K562 (cell line): Measurements from ENCODE around the gene EEF1A2. TPM values are rescaled to one million over a fixed set of nuclear protein-coding genes. Genes with fewer than 3 reads are reported as not detected.
A peak's percentile ranks its signal among the peaks of the same experiment; 100 is the strongest.

Experiments used
- ATAC-seq: fragments of 200-7000 bp; cut with Tn5 transposase; 3 replicates; pipeline ENCODE4 v1.9.1; 2020; ENCODE audit warnings: moderate library complexity
- BruUV-seq: library from RNA; stranded (reverse); fragments of 400-500 nt; replicated peaks from 2 replicates; lab custom pipeline; 2021; lab: Mats Ljungman, UMichigan
- CTCF ChIA-PET: fragments of 300-600 bp; formaldehyde crosslinking; extraction: SDS; loops from one replicate; lab custom pipeline; 2021; ENCODE audit warnings: low intra/inter-chr PET ratio; lab: Yijun Ruan, JAX
- POLR2A ChIA-PET: fragments of 300-600, 350-650 bp; sonication (Branson Sonifier 250); formaldehyde crosslinking; extraction: SDS; loops from one replicate; lab custom pipeline; 2021; ENCODE audit warnings: antibody characterized with exemption, inconsistent platforms; lab: Yijun Ruan, JAX
- DNase-seq, 4 experiments: peaks; one replicate each; pipeline versions ENCODE4 v3.0.0 to v3.0.0-alpha.2; 2011 to 2018; ENCODE audit warnings: low spot score in 3 of 4, mixed read lengths in 3 of 4; ENCODE audit errors: extremely low read depth in 1 of 4
- FAIRE-seq: peaks from 2 replicates; lab custom pipeline; 2011; peaks lifted over from hg19 to GRCh38; lab: Jason Lieb, UNC
- H2AFZ ChIP-seq: 2 replicates; pipeline ENCODE4 v1.6.0; 2011; ENCODE audit warnings: low read depth, low read length, control low read depth, inconsistent platforms
- H3K27ac ChIP-seq: fragments of 200-600 bp; 3 replicates; pipeline ENCODE4 v1.8.0; 2011; ENCODE audit warnings: low read depth, mild to moderate bottlenecking, control low read depth, inconsistent platforms, low read length, moderate library complexity, mixed read lengths; ENCODE audit errors: extremely low read depth
- H3K27me3 ChIP-seq, 2 experiments: fragments of 300-600 bp in 1 of 2; 2 replicates in 1 of 2; 3 replicates in 1 of 2; pipeline versions ENCODE4 v1.6.0 to v1.8.0; 2011; ENCODE audit warnings: inconsistent platforms in 2 of 2, low read length in 2 of 2, mild to moderate bottlenecking in 1 of 2, mixed read lengths in 1 of 2, moderate library complexity in 1 of 2; ENCODE audit not compliant: control insufficient read depth in 2 of 2, insufficient read depth in 2 of 2
- H3K36me3 ChIP-seq: fragments of 300-600 bp; 3 replicates; pipeline ENCODE4 v1.8.0; 2011; ENCODE audit warnings: mild to moderate bottlenecking, low read length, inconsistent platforms; ENCODE audit not compliant: control insufficient read depth, insufficient read depth
- H3K4me1 ChIP-seq, 2 experiments: fragments of 200-600 bp in 1 of 2; replicated peaks in 1 of 2; 2 replicates in 1 of 2; 3 replicates in 1 of 2; pipeline versions ENCODE4 v1.5.1 to v1.8.0; 2011; ENCODE audit warnings: inconsistent platforms in 2 of 2, low read length in 2 of 2, mild to moderate bottlenecking in 1 of 2, mixed read lengths in 1 of 2, moderate library complexity in 1 of 2; ENCODE audit not compliant: control insufficient read depth in 2 of 2, insufficient read depth in 2 of 2
- H3K4me2 ChIP-seq: 2 replicates; pipeline ENCODE4 v1.6.1; 2011; ENCODE audit warnings: low read length, control low read depth, inconsistent platforms, mixed read lengths; ENCODE audit not compliant: insufficient read depth
- H3K4me3 ChIP-seq: fragments of 200-600 bp; sonication (generic), shearing (Covaris generic); 2 replicates; pipeline ENCODE4 v1.5.1; 2016; ENCODE audit warnings: control low read depth, inconsistent platforms
- H3K79me2 ChIP-seq: fragments of 200-600 bp; 3 replicates; pipeline ENCODE4 v1.8.0; 2011; ENCODE audit warnings: low read length, inconsistent platforms; ENCODE audit not compliant: control insufficient read depth, insufficient read depth
- H3K9ac ChIP-seq, 2 experiments: 2 replicates each; pipeline versions ENCODE4 v1.6.0 to v1.6.1; 2011; ENCODE audit warnings: low read depth in 2 of 2, low read length in 2 of 2, control low read depth in 1 of 2, inconsistent platforms in 1 of 2, mild to moderate bottlenecking in 1 of 2, mixed read lengths in 1 of 2; ENCODE audit not compliant: insufficient read depth in 1 of 2
- H3K9me1 ChIP-seq: one replicate; pipeline ENCODE4 v1.6.0; 2011; ENCODE audit warnings: inconsistent platforms, mild to moderate bottlenecking, low read length, moderate library complexity; ENCODE audit not compliant: control insufficient read depth, insufficient read depth
- H3K9me3 ChIP-seq: replicated peaks from 2 replicates; pipeline ENCODE4 v1.5.1; 2011; ENCODE audit warnings: low read depth, low read length, inconsistent platforms; ENCODE audit not compliant: control insufficient read depth, insufficient read depth
- H4K20me1 ChIP-seq: replicated peaks from 2 replicates; pipeline ENCODE4 v1.6.1; 2011; ENCODE audit warnings: low read length, inconsistent platforms, mixed read lengths; ENCODE audit not compliant: control insufficient read depth, insufficient read depth
- NBN ChIP-seq: fragments of 450-650 bp; IDR thresholded peaks from 2 replicates; pipeline ENCODE4 v1.6.1; 2016; ENCODE audit warnings: low read depth, mild to moderate bottlenecking
- SPI1 ChIP-seq: IDR thresholded peaks from 2 replicates; pipeline ENCODE4 v1.6.1; 2011; ENCODE audit warnings: low read depth, low read length, control low read depth, borderline replicate concordance
- U2AF1 ChIP-seq: fragments of 200-400 bp; formaldehyde crosslinking; optimal IDR thresholded peaks from 2 replicates; pipeline ENCODE3; 2017; ENCODE audit warnings: mild to moderate bottlenecking, low read depth, low read length, moderate library complexity
- ZNF507 ChIP-seq: conservative IDR thresholded peaks from 2 replicates; pipeline ENCODE4 v1.6.1; 2017; ENCODE audit warnings: missing genetic modification characterization, missing compliant biosample characterization
- WGBS: fragments of 100-300 bp; shearing (Covaris generic); methylation state at CpG from one replicate; pipeline ENCODE4 v1.1.6; 2016; ENCODE audit warnings: low coverage, mixed read lengths; ENCODE audit not compliant: insufficient coverage; ENCODE audit errors: missing lambda C conversion rate; 5-methylcytosine and 5-hydroxymethylcytosine counted together
- in situ Hi-C: fragments of 300-500 bp; cut with MboI; formaldehyde crosslinking; loops from 4 replicates; pipeline ENCODE4 v1.15.0; 2018; ENCODE audit warnings: inconsistent platforms, mixed read lengths
- intact Hi-C: fragments of 100-400 bp; cut with micrococcal nuclease; formaldehyde crosslinking; loops from 2 replicates; pipeline ENCODE4 v1.14.2; 2022
- polyA plus RNA-seq, 8 experiments: library from polyadenylated mRNA; depleted of rRNA in 4 of 8; stranded (reverse) in 5 of 8; unstranded in 3 of 8; fragments of >200 nt; fragmentation: Nextera tagmentation in 2 of 8; fragmentation: Illumina TruSeq in 1 of 8; extraction: Ambion mirVana in 2 of 8; extraction: Trizol in 1 of 8; gene quantifications; 2 replicates each; pipeline versions ENCODE4 v1.2.1 to v1.2.3, GENCODE V29; 2011 to 2014; ENCODE audit warnings: inconsistent platforms in 1 of 8, missing spikeins in 1 of 8
- total RNA-seq, 7 experiments: library from RNA; depleted of rRNA in 6 of 7; stranded (reverse); fragments of >200 nt in 6 of 7; fragmentation: Illumina TruSeq in 2 of 7; extraction: Trizol in 2 of 7; gene quantifications; 2 replicates each; pipeline versions ENCODE4 v1.2.1 to v1.2.3, GENCODE V29; 2011 to 2021; ENCODE audit warnings: low replicate concordance in 1 of 7
- TF ChIP-seq, protein P1 (sequence below): IDR thresholded peaks from 3 replicates; pipeline ENCODE4 v1.6.1; 2011; ENCODE audit warnings: borderline replicate concordance, mild to moderate bottlenecking; ENCODE audit not compliant: insufficient read length, insufficient read depth
- TF ChIP-seq, protein P2 (sequence below): sonication (generic); formaldehyde crosslinking; IDR thresholded peaks from 2 replicates; pipeline ENCODE4 v1.8.0; 2022; ENCODE audit warnings: mild to moderate bottlenecking, missing genetic modification reagents
- TF ChIP-seq, protein P3 (sequence below): sonication (generic); formaldehyde crosslinking; IDR thresholded peaks from 2 replicates; pipeline ENCODE4 v1.8.1; 2022; ENCODE audit warnings: missing genetic modification reagents

The EEF1A2 gene
- total and polyA plus RNA-seq, 9 of the 15 experiments (the other 6 are each of a cell fraction or from before 2014, with no cell fraction given): 0.04 to 29.6 (median 11.5) TPM

DNA sequence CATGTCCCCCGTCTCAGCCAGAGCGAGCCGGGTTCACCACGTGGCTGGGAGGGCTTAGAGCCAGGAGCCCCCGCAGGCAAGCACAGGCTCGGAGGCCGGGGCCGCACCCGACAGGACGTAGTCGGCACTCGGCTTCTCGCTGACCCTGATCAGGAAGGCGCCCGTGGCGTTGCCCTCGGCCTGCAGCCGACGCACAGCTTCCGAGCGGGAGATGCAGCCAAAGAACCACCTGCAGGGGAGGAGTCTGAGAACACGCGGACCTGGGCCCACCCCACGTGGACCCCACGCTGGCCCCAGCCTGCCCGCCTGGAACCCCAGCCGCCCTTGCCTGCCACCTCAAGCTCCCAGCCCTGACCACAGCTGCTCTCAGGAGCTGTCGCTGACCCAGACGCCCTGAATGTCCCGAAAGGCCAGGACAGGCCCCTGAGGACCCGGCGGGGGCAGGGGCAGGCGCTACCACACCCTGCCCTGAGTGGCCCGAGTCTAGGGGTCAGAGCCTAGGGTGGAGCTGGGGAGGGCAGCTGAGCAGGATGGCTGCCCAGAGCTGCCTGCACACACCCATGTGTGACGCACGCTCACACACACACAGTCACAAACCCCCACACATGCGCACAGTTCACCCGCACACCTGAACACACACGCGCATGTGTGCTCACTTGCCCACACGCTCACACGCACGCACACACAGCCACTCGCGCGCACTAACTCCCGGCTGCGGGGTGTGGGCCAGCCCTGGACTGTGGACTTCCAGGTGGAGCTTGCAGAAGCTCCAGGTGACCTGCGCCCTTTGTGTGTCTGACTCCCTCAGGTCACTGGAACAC is 36.2 kb upstream of the EEF1A2 start (continued):
- TF ChIP-seq, protein P1, sequence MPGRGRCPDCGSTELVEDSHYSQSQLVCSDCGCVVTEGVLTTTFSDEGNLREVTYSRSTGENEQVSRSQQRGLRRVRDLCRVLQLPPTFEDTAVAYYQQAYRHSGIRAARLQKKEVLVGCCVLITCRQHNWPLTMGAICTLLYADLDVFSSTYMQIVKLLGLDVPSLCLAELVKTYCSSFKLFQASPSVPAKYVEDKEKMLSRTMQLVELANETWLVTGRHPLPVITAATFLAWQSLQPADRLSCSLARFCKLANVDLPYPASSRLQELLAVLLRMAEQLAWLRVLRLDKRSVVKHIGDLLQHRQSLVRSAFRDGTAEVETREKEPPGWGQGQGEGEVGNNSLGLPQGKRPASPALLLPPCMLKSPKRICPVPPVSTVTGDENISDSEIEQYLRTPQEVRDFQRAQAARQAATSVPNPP: no peak
- TF ChIP-seq NBN (no peak), U2AF1 (no peak), ZNF507 (tag) (no peak)

GRCh38 chr20:63534427-63534830 is 35.5 kb upstream of the EEF1A2 start:
- POLR2A ChIA-PET: interaction anchor here (0.5 to 2.2 kb wide), 6 partner anchors 10 to 547 kb away, joined by 3 to 27 read pairs (median 5); partner anchors contain the start of gene PPDPF
- H2AFZ ChIP-seq: no peak overlapping the region

More at GRCh38 chr20:63534427-63534830, 35.5 kb upstream of the EEF1A2 start:
- DNase-seq: no peak
- Histone ChIP-seq H3K9ac (peak overlapping the region in 1 of 2 experiments; percentile 43; a peak in 1 of 4 replicates), H4K20me1 (0 out of 2 replicates have a peak, but pooled peaks cover 3% of the 10 kb centered on the region), H3K79me2 (no peaks in the 10 kb centered on the region), H3K9me3 (no peaks in the 10 kb centered on the region)
- 28% methylated on average over 12 of the region's 12 CpGs for WGBS
- TF ChIP-seq SPI1: no peak
- TF ChIP-seq, protein P2, sequence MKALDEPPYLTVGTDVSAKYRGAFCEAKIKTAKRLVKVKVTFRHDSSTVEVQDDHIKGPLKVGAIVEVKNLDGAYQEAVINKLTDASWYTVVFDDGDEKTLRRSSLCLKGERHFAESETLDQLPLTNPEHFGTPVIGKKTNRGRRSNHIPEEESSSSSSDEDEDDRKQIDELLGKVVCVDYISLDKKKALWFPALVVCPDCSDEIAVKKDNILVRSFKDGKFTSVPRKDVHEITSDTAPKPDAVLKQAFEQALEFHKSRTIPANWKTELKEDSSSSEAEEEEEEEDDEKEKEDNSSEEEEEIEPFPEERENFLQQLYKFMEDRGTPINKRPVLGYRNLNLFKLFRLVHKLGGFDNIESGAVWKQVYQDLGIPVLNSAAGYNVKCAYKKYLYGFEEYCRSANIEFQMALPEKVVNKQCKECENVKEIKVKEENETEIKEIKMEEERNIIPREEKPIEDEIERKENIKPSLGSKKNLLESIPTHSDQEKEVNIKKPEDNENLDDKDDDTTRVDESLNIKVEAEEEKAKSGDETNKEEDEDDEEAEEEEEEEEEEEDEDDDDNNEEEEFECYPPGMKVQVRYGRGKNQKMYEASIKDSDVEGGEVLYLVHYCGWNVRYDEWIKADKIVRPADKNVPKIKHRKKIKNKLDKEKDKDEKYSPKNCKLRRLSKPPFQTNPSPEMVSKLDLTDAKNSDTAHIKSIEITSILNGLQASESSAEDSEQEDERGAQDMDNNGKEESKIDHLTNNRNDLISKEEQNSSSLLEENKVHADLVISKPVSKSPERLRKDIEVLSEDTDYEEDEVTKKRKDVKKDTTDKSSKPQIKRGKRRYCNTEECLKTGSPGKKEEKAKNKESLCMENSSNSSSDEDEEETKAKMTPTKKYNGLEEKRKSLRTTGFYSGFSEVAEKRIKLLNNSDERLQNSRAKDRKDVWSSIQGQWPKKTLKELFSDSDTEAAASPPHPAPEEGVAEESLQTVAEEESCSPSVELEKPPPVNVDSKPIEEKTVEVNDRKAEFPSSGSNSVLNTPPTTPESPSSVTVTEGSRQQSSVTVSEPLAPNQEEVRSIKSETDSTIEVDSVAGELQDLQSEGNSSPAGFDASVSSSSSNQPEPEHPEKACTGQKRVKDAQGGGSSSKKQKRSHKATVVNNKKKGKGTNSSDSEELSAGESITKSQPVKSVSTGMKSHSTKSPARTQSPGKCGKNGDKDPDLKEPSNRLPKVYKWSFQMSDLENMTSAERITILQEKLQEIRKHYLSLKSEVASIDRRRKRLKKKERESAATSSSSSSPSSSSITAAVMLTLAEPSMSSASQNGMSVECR (CRISPR knock-in tag): 0 out of 2 replicates have a peak, but pooled peaks have one; percentile 45
- TF ChIP-seq, protein P3, sequence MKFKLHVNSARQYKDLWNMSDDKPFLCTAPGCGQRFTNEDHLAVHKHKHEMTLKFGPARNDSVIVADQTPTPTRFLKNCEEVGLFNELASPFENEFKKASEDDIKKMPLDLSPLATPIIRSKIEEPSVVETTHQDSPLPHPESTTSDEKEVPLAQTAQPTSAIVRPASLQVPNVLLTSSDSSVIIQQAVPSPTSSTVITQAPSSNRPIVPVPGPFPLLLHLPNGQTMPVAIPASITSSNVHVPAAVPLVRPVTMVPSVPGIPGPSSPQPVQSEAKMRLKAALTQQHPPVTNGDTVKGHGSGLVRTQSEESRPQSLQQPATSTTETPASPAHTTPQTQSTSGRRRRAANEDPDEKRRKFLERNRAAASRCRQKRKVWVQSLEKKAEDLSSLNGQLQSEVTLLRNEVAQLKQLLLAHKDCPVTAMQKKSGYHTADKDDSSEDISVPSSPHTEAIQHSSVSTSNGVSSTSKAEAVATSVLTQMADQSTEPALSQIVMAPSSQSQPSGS (CRISPR knock-in tag): 0 out of 2 replicates have a peak, but pooled peaks have one; percentile 15
- TF ChIP-seq, all 486 proteins: peak for 2
- Histone ChIP-seq H3K4me2 (no peak overlapping the region), H3K9me1 (no peaks in the 10 kb centered on the region), H3K4me3 (no peak overlapping the region), H3K27me3 (peaks cover 0 to 36% of the 10 kb centered on the region in 2 experiments; a peak in 3 of 5 replicates), H3K27ac (no peak overlapping the region), H3K36me3 (no peaks in the 10 kb centered on the region), H3K4me1 (peaks cover 6 to 80% of the 10 kb centered on the region in 2 experiments; a peak in 4 of 5 replicates)
- in situ Hi-C loops: no loop called here
- no TSS peak for BruUV-seq
- FAIRE-seq: no peak
- intact Hi-C loops: loop anchor here (10.0 kb wide), 2 partner anchors 120 to 170 kb away; partner anchors contain the start of genes ARFRP1, RTEL1, STMN3 and ZGPAT
- CTCF ChIA-PET: no interaction called here
- ATAC-seq: no peak
